Muscle of leg (tissue), 11 donors: ENCODE results near the gene ARHGAP26. TPM values are rescaled to one million over a fixed set of nuclear protein-coding genes. Genes with fewer than 3 reads are reported as not detected.
"Not testable (repeated sequence)": the region's sequence is repeated elsewhere in the genome, so short reads cannot be mapped to it uniquely, and the experiment has no call there.

Experiments
- DNase-seq: peaks from one replicate; pipeline ENCODE4 v3.0.0; 2013
- H3K27ac ChIP-seq: one replicate; pipeline ENCODE4 v1.5.1; 2013; ENCODE audit warnings: mild to moderate bottlenecking, low read length, control low read depth
- H3K27me3 ChIP-seq: one replicate; pipeline ENCODE4 v1.6.1; 2013; ENCODE audit warnings: low read length; ENCODE audit not compliant: control insufficient read depth, insufficient read depth
- H3K36me3 ChIP-seq: one replicate; pipeline ENCODE4 v1.6.1; 2013; ENCODE audit warnings: low read length; ENCODE audit not compliant: control insufficient read depth, insufficient read depth
- H3K4me1 ChIP-seq: one replicate; pipeline ENCODE4 v1.6.1; 2013; ENCODE audit warnings: low read length; ENCODE audit not compliant: control insufficient read depth, insufficient read depth
- H3K4me3 ChIP-seq: one replicate; pipeline ENCODE4 v1.5.1; 2013; ENCODE audit warnings: low read length, control low read depth
- H3K9me3 ChIP-seq: replicated peaks from 2 replicates; pipeline ENCODE4 v1.6.1; 2013; ENCODE audit warnings: low read depth, low read length; ENCODE audit not compliant: control insufficient read depth
- WGBS: methylation state at CpG from one replicate; pipeline ENCODE4 v1.1.5; 2013; ENCODE audit warnings: missing lambda C conversion rate; ENCODE audit not compliant: insufficient coverage; 5-methylcytosine and 5-hydroxymethylcytosine counted together
- polyA plus RNA-seq, 8 donors: library from polyadenylated mRNA; unstranded; fragments of 120-200 nt; gene quantifications; one replicate each; pipeline versions ENCODE4 v1.2.1 to v1.2.3, GENCODE V29; 2013; ENCODE audit warnings: inconsistent platforms in 1 of 8, low replicate concordance in 1 of 8; ENCODE audit not compliant: insufficient read length in 8 of 8, insufficient read depth in 1 of 8
- total RNA-seq: library from RNA; stranded (reverse); fragments of 120-200 nt; gene quantifications from one replicate; pipeline ENCODE4 v1.2.4, GENCODE V29; 2013

ARHGAP26 gene
- total and polyA plus RNA-seq, 9 donors: 10.4 to 17.1 (median 13.2) TPM

GRCh38 chr5:143086908-143087637, 316.9 kb downstream of the ARHGAP26 start:
- Histone ChIP-seq H3K27me3 (no peaks in the 10 kb centered on the region), H3K4me1 (peaks cover 22% of the 10 kb centered on the region), H3K4me3 (no peak overlapping the region), H3K9me3 (no peaks in the 10 kb centered on the region), H3K27ac (no peak overlapping the region), H3K36me3 (no peaks in the 10 kb centered on the region)
- 55% methylated on average over 2 of the region's 5 CpGs for WGBS
- no peak for DNase-seq

DNA sequence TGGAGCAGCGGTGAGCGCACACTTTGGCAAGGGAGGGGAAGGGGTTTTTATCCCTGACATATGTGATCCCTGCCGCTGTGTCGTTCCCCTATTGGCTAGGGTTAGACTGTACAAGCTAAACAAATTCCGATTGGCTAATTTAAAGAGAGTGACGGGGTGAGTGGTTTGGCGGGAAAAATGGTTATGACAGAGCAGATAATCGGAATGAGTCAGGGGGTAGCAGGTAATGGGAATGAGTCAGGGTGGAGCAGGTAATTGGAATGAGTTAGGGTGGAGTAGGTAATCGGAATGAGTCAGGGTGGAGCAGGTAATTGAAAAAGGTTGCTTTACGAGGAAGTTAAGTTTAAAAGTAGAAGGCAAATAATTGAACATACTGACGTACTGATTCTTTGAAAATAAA, 318.5 kb downstream of the ARHGAP26 start:
- not testable (repeated sequence) for H3K27me3 ChIP-seq, H3K9me3 ChIP-seq, H3K27ac ChIP-seq, H3K4me3 ChIP-seq, DNase-seq, H3K36me3 ChIP-seq
- peaks cover 22% of the 10 kb centered on the region for H3K4me1 ChIP-seq
- WGBS: 94% methylated on average over 9 of the region's 11 CpGs

DNA sequence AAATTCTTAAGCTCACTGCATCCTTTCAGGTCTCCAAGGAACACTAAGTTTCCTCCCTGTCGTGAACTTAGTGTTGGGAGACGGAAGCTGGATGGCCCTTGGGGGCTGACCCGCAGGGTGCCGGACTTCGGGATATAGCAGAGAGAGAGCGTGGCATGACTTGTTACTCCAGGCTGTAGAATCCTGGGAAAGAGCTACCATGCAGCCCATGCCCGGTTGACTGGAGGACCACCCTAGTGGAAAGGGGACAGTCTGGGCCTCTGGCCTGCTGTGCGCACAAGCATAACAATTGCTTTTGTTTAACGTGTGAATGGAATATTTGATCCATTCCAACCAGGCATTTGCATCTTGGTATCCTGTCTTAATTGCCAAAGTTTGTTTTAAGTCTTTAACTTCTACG, 319.9 kb downstream of the ARHGAP26 start:
- H3K27me3 ChIP-seq, H3K9me3 ChIP-seq, H3K4me3 ChIP-seq, H3K36me3 ChIP-seq, DNase-seq, H3K27ac ChIP-seq: not testable (repeated sequence)
- peaks cover 14% of the 10 kb centered on the region for H3K4me1 ChIP-seq
- WGBS: 91% methylated on average over 8 of the region's 10 CpGs

GRCh38 chr5:143092711-143093451, 322.7 kb downstream of the ARHGAP26 start:
- H3K36me3 ChIP-seq, DNase-seq, H3K27me3 ChIP-seq, H3K27ac ChIP-seq, H3K4me3 ChIP-seq, H3K4me1 ChIP-seq, H3K9me3 ChIP-seq: not testable (repeated sequence)
- WGBS: 100% methylated on average over 1 of the region's 8 CpGs

DNA sequence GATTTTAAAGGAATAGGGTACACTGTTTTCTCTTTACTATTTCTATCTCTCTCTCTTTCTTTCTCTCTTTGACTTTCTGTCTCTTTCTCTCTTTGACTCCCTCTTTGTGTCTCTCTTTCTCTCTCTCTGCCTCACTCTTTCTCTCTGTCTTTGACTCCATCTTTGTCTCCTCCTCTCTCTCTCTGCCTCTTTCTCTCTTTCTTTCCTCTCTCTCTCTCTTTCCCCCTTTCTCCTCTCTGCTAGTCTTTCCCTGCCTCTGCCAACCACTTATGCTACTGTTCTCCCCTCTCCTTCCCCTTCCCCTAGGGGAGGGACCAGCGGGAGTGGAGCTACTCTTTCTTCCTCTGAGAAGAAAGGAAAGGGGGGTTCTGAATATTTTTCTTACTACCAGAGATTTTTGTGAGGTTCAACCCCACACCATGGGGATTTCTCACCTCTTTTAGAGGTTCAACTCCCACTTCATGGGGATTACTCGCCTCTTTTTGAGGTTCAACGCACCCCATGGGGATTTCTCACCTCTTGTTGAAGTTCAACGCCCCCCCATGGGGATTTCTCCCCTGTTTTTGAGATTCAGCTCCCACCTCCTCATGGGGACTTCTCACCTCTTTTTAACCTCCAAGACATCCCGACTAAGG, 323.4 kb downstream of the ARHGAP26 start:
- no peak overlapping the region for H3K4me3 ChIP-seq
- 54% methylated on average over 2 of the region's 5 CpGs for WGBS
- no peak for DNase-seq

GRCh38 chr5:143094087-143094521, 323.9 kb downstream of the ARHGAP26 start:
- no peaks in the 10 kb centered on the region for H3K9me3 ChIP-seq
- no peak overlapping the region for H3K27ac ChIP-seq
- H3K4me1 ChIP-seq: no peaks in the 10 kb centered on the region
- no peaks in the 10 kb centered on the region for H3K36me3 ChIP-seq
- no peak for DNase-seq
- H3K4me3 ChIP-seq: no peak overlapping the region
- H3K27me3 ChIP-seq: no peaks in the 10 kb centered on the region
- WGBS: 65% methylated on average over 8 of the region's 16 CpGs

More for the DNA sequence above, 323.4 kb downstream of the ARHGAP26 start:
- H3K9me3 ChIP-seq: no peaks in the 10 kb centered on the region
- H3K27me3 ChIP-seq: no peaks in the 10 kb centered on the region
- H3K36me3 ChIP-seq: no peaks in the 10 kb centered on the region
- H3K27ac ChIP-seq: no peak overlapping the region
- no peaks in the 10 kb centered on the region for H3K4me1 ChIP-seq

DNA sequence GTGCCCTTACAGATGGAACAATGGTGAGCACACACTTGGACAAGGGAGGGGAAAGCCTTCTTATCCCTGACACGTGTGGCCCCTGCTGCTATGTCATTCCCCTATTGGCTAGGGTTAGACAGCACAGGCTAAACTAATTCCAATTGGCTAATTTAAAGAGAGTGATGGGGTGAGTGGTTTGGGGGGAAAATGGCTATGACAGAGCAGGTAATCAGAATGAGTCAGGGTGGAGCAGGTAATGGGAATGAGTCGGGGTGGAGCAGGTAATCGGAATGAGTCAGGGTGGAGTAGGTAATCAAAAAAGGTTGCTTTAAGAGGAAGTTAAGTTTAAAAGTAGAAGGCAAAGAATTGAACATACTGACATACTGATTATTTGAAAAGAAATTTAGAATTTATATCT, 324.4 kb downstream of the ARHGAP26 start:
- not testable (repeated sequence) for H3K36me3 ChIP-seq, H3K4me3 ChIP-seq, H3K27ac ChIP-seq, H3K9me3 ChIP-seq, DNase-seq, H3K27me3 ChIP-seq, H3K4me1 ChIP-seq
- WGBS: no CpG with 5 or more reads among the region's 3 CpGs

- DNase-seq: no peak
- H3K4me3 ChIP-seq: no peak overlapping the region
- no peaks in the 10 kb centered on the region for H3K27me3 ChIP-seq
- H3K27ac ChIP-seq: no peak overlapping the region
- peaks cover 9% of the 10 kb centered on the region for H3K4me1 ChIP-seq
- H3K9me3 ChIP-seq: no peaks in the 10 kb centered on the region
- H3K36me3 ChIP-seq: no peaks in the 10 kb centered on the region
- no CpG with 5 or more reads among the region's 2 CpGs for WGBS
Observed at GRCh38 chr5:143101121-143101520, 330.9 kb downstream of the ARHGAP26 start.

GRCh38 chr5:143101725-143102386, 331.7 kb downstream of the ARHGAP26 start:
- peak; percentile 50 for DNase-seq
- H3K27me3 ChIP-seq: no peaks in the 10 kb centered on the region
- peaks cover 12% of the 10 kb centered on the region for H3K4me1 ChIP-seq
- no peaks in the 10 kb centered on the region for H3K36me3 ChIP-seq
- H3K27ac ChIP-seq: peak overlapping the region; percentile 74
- H3K4me3 ChIP-seq: no peak overlapping the region
- WGBS: 67% methylated on average over 3 of the region's 7 CpGs
- H3K9me3 ChIP-seq: no peaks in the 10 kb centered on the region

DNA sequence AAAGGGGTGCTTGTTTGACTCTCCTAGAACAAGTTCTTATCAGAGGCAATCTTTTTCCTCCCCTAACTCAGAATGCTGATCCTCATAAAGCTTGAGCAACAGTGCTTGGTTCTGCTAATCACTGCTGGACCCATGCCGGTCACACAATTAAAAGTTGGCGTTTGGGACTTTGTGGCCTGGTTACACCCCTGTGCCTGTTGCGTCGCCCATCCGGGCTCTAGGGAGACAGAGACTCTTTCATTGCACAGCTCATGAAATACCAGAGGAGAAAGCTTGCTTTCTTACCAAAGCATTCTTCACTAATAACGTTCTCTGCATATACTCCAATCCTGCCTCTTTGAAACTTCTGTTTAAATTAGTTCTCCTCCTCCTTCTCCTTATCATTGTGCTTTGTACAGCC, 332.2 kb downstream of the ARHGAP26 start:
- Histone ChIP-seq H3K27me3 (no peaks in the 10 kb centered on the region), H3K4me3 (no peak overlapping the region), H3K36me3 (no peaks in the 10 kb centered on the region), H3K4me1 (peaks cover 12% of the 10 kb centered on the region), H3K27ac (peak overlapping the region; percentile 74), H3K9me3 (no peaks in the 10 kb centered on the region)
- WGBS: 70% methylated on average over 6 of the region's 6 CpGs
- peak; percentile 79 for DNase-seq
